Osteocyte (in vitro differentiated cells): ENCODE data around the gene WNK2. TPM values are rescaled to one million over a fixed set of nuclear protein-coding genes. Genes with fewer than 3 reads are reported as not detected.

Experiments
- DNase-seq: peaks from one replicate; pipeline ENCODE4 v3.0.0; 2021; ENCODE audit warnings: mixed read lengths; ENCODE audit not compliant: unreplicated experiment; ENCODE audit errors: extremely low spot score
- H3K27ac Mint-ChIP-seq: one replicate; pipeline ENCODE4 v1.8.0; 2021; ENCODE audit warnings: mild to moderate bottlenecking, mixed read lengths; ENCODE audit not compliant: unreplicated experiment
- H3K27me3 Mint-ChIP-seq: one replicate; pipeline ENCODE4 v1.8.0; 2021; ENCODE audit warnings: mixed read lengths; ENCODE audit not compliant: unreplicated experiment
- H3K36me3 Mint-ChIP-seq: one replicate; pipeline ENCODE4 v1.8.0; 2021; ENCODE audit warnings: mixed read lengths; ENCODE audit not compliant: unreplicated experiment
- H3K4me1 Mint-ChIP-seq: one replicate; pipeline ENCODE4 v1.8.0; 2021; ENCODE audit warnings: mixed read lengths; ENCODE audit not compliant: unreplicated experiment
- H3K4me3 Mint-ChIP-seq: one replicate; pipeline ENCODE4 v1.8.0; 2021; ENCODE audit warnings: mild to moderate bottlenecking, moderate library complexity, mixed read lengths; ENCODE audit not compliant: unreplicated experiment
- H3K9me3 Mint-ChIP-seq: one replicate; pipeline ENCODE4 v1.8.0; 2021; ENCODE audit warnings: mixed read lengths; ENCODE audit not compliant: unreplicated experiment
- total RNA-seq: library from RNA; stranded (reverse); gene quantifications from 2 replicates; pipeline ENCODE4 v1.2.1, GENCODE V29; 2021
- TF ChIP-seq, protein P1 (sequence below): fragments of 200-600 bp; sonication (generic); IDR thresholded peaks from 2 replicates; pipeline ENCODE4 v1.5.0; 2021; ENCODE audit warnings: antibody characterized with exemption, mild to moderate bottlenecking, moderate library complexity

WNK2 gene
- total RNA-seq, 1 donor from 2014 or later: not detected

DNA sequence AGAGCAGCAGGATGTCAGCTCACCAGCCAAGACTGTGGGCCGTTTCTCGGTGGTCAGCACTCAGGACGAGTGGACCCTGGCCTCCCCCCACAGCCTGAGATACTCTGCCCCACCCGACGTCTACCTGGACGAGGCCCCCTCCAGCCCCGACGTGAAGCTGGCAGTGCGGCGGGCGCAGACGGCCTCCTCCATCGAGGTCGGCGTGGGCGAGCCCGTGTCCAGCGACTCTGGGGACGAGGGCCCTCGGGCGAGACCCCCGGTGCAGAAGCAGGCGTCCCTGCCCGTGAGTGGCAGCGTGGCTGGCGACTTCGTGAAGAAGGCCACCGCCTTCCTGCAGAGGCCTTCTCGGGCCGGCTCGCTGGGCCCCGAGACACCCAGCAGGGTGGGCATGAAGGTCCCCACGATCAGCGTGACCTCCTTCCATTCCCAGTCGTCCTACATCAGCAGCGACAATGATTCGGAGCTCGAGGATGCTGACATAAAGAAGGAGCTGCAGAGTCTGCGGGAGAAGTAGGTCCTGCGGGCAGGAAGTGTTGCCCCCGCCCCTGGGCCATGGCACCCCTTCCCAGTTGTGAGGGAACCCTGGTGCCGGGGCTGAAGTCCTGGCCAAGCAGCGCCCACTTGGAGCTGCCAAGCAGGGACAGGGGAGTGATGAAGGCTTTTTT, 108.9 kb downstream of the WNK2 start:
- H3K27ac Mint-ChIP-seq: no peak overlapping the region
- TF ChIP-seq, protein P1, sequence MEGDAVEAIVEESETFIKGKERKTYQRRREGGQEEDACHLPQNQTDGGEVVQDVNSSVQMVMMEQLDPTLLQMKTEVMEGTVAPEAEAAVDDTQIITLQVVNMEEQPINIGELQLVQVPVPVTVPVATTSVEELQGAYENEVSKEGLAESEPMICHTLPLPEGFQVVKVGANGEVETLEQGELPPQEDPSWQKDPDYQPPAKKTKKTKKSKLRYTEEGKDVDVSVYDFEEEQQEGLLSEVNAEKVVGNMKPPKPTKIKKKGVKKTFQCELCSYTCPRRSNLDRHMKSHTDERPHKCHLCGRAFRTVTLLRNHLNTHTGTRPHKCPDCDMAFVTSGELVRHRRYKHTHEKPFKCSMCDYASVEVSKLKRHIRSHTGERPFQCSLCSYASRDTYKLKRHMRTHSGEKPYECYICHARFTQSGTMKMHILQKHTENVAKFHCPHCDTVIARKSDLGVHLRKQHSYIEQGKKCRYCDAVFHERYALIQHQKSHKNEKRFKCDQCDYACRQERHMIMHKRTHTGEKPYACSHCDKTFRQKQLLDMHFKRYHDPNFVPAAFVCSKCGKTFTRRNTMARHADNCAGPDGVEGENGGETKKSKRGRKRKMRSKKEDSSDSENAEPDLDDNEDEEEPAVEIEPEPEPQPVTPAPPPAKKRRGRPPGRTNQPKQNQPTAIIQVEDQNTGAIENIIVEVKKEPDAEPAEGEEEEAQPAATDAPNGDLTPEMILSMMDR: no peak

DNA sequence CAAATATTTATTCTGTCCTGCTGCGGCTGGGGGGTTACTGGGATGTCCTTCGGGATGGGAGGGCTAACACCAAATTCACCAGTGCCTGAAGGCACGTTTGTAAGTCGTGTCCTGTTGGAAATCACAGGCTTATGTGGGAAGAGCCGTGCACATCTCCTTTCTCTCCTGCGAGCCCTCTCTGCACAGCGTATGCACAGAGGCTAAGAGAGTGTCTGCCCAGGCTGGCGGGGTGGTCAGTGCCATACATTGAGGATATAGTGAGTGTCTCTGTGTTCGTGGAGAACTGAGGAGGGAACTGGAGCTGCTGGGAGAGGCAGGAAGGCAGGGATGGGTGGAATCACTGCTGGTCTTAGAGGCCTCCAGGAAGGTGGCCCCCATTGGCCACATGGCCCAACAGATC, 110.1 kb downstream of the WNK2 start:
- no peak overlapping the region for H3K27ac Mint-ChIP-seq
- DNase-seq: no peak
- H3K27me3 Mint-ChIP-seq: peaks cover 6% of the 10 kb centered on the region
- no peaks in the 10 kb centered on the region for H3K36me3 Mint-ChIP-seq
- no peak overlapping the region for H3K4me3 Mint-ChIP-seq
- no peaks in the 10 kb centered on the region for H3K4me1 Mint-ChIP-seq
- TF ChIP-seq, protein P1: no peak
- H3K9me3 Mint-ChIP-seq: no peaks in the 10 kb centered on the region

More for the DNA sequence above, 108.9 kb downstream of the WNK2 start:
- H3K27me3 Mint-ChIP-seq: peaks cover 6% of the 10 kb centered on the region
- no peaks in the 10 kb centered on the region for H3K9me3 Mint-ChIP-seq
- peak; percentile 84 for DNase-seq
- no peaks in the 10 kb centered on the region for H3K4me1 Mint-ChIP-seq
- no peak overlapping the region for H3K4me3 Mint-ChIP-seq
- no peaks in the 10 kb centered on the region for H3K36me3 Mint-ChIP-seq

DNA sequence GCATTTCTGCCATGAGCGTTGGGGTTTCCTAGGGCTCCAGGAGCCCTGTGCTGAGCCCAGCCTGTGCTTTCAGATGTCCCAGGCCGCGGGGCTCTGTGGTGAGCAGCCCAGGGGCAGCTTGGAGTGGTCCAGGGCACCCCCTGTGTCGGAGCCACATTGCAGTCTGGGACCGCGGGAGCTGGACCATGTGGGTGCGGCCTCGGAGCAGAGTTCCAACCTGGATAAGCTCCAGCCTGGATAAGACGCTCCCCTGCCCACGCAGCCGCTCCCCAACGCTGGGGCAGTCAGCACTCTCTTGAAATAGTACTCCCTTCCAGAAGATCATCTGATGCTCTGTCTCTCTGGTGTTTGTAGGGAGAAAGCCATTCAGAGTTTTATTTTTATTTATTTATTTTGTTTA, 111.1 kb downstream of the WNK2 start:
- DNase-seq: no peak
- H3K9me3 Mint-ChIP-seq: no peaks in the 10 kb centered on the region
- H3K27me3 Mint-ChIP-seq: peaks cover 8% of the 10 kb centered on the region

DNA sequence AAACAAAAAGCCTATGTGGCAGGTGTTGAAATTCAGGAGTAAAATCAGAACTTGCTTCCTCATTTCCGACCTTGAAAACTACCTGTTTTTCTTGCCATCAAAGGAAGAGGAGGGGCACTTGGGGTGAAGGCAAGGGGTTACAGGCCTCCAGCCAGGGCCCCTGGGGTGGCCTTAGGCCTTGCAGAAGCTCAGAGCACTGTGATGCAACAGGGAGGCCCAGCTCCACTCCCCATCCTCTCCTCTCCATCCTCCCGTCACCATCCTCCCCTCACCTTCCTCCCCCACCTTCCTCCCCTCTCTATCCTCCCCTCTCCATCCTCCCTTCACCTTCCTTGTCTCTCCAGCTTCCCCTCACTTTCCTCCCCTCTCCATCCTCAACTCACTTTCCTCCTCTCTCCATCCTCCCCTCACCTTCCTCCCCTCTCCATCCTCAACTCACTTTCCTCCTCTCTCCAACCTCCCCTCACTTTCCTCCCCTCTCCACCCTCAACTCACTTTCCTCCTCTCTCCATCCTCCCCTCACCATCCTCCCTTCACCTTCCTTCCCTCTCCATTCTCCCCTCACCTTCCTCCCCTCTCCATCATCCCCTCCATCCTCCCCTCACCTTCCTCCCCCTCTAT, 111.6 kb downstream of the WNK2 start:
- TF ChIP-seq, protein P1: no peak
- no peaks in the 10 kb centered on the region for H3K4me1 Mint-ChIP-seq
- H3K36me3 Mint-ChIP-seq: no peaks in the 10 kb centered on the region
- no peak overlapping the region for H3K4me3 Mint-ChIP-seq
- no peak for DNase-seq
- no peak overlapping the region for H3K27ac Mint-ChIP-seq
- H3K9me3 Mint-ChIP-seq: no peaks in the 10 kb centered on the region
- H3K27me3 Mint-ChIP-seq: peaks cover 9% of the 10 kb centered on the region

More for the DNA sequence above, 111.1 kb downstream of the WNK2 start:
- Mint-ChIP-seq H3K36me3 (no peaks in the 10 kb centered on the region), H3K4me3 (no peak overlapping the region), H3K4me1 (no peaks in the 10 kb centered on the region), H3K27ac (no peak overlapping the region)
- TF ChIP-seq, protein P1: no peak

DNA sequence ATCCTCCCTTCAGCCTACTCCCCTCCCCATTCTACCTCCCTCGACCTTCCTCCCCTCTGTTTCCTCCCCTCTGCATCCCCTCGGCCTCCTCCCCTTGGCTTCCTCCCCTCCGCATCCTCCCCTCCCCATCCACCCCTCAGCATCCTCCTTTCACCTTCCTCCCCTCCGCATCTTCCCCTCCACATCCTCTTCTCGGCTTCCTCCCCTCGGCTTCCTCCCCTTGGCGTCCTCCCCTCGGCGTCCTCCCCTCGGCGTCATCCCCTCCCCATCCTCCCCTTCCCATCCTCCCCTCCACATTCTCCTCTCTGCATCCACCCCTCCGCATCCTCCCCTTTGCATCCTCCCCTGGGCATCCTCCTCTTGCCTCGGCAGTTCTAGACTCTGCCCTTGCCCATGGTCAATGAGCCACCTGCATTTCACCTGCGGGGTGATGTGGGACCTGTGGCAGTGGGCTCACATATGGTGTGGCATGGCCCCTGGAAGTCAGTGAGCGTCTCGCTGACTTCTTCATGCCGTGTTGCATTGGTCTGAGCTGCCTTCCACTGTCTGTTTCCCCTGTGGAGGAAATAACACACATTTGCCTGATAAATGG, 113.0 kb downstream of the WNK2 start:
- no peaks in the 10 kb centered on the region for H3K36me3 Mint-ChIP-seq
- H3K27me3 Mint-ChIP-seq: peaks cover 9% of the 10 kb centered on the region
- TF ChIP-seq, protein P1: no peak
- no peaks in the 10 kb centered on the region for H3K9me3 Mint-ChIP-seq
- H3K4me3 Mint-ChIP-seq: no peak overlapping the region
- H3K4me1 Mint-ChIP-seq: no peaks in the 10 kb centered on the region
- no peak for DNase-seq
- H3K27ac Mint-ChIP-seq: no peak overlapping the region
